SU-DHL-6 (cell line): Measurements from ENCODE around the gene FOXP3.

Source experiments
- H2AFZ ChIP-seq: fragments of 200-600 bp; sonication (generic); 2 replicates; pipeline ENCODE4 v1.6.1; 2014; ENCODE audit warnings: low read depth, mild to moderate bottlenecking, moderate library complexity, mixed read lengths, antibody characterized with exemption, low read length; ENCODE audit not compliant: severe bottlenecking
- H3F3A ChIP-seq: fragments of 200-600 bp; shearing (Covaris generic); 2 replicates; pipeline ENCODE4 v1.6.0; 2016; ENCODE audit warnings: antibody characterized with exemption, mild to moderate bottlenecking; ENCODE audit not compliant: insufficient read depth
- H3K27ac ChIP-seq: fragments of 200-600 bp; sonication (generic); 2 replicates; pipeline ENCODE4 v1.5.1; 2016; ENCODE audit warnings: low read depth, mild to moderate bottlenecking, low read length, moderate library complexity, mixed read lengths
- H3K27me3 ChIP-seq: fragments of 200-600 bp; sonication (generic), shearing (Covaris generic); 2 replicates; pipeline ENCODE4 v1.6.0; 2014; ENCODE audit warnings: mild to moderate bottlenecking, low read length
- H3K36me3 ChIP-seq: fragments of 200-600 bp; sonication (generic); 2 replicates; pipeline ENCODE4 v1.6.1; 2014; ENCODE audit warnings: mild to moderate bottlenecking, low read length, mixed read lengths
- H3K4me2 ChIP-seq: fragments of 300-600, 200-600 bp; shearing (Covaris generic), sonication (generic); 2 replicates; pipeline ENCODE4 v1.6.0; 2014; ENCODE audit warnings: low read length, low read depth, mild to moderate bottlenecking; ENCODE audit not compliant: poor library complexity, severe bottlenecking
- H3K4me3 ChIP-seq: fragments of 200-600 bp; sonication (generic); 2 replicates; pipeline ENCODE4 v1.5.1; 2014; ENCODE audit warnings: antibody characterized with exemption, low read length, mild to moderate bottlenecking, mixed read lengths; ENCODE audit not compliant: insufficient read depth, poor library complexity, severe bottlenecking
- H3K79me2 ChIP-seq: fragments of 200-600 bp; sonication (generic); 2 replicates; pipeline ENCODE4 v1.6.1; 2014; ENCODE audit warnings: mild to moderate bottlenecking, low read length, moderate library complexity; ENCODE audit not compliant: insufficient read depth
- H3K9ac ChIP-seq: fragments of 200-600 bp; sonication (generic); 2 replicates; pipeline ENCODE4 v1.7.0; 2014; ENCODE audit warnings: mild to moderate bottlenecking, low read length
- H3K9me2 ChIP-seq: fragments of 200-600 bp; sonication (generic); replicated peaks from 2 replicates; pipeline ENCODE4 v1.6.1; 2014; ENCODE audit warnings: low read length; ENCODE audit not compliant: insufficient read depth
- H3K9me3 ChIP-seq: fragments of 200-600 bp; sonication (generic); 2 replicates; pipeline ENCODE4 v1.6.1; 2014; ENCODE audit warnings: low read length, mixed read lengths; ENCODE audit not compliant: insufficient read depth
- H4K20me1 ChIP-seq: fragments of 200-600 bp; sonication (generic); 2 replicates; pipeline ENCODE4 v1.6.1; 2014; ENCODE audit warnings: low read depth, mild to moderate bottlenecking, antibody characterized with exemption, low read length, moderate library complexity, mixed read lengths
- EZH2phosphoT487 ChIP-seq: fragments of 200-600 bp; sonication (generic), shearing (Covaris generic); conservative IDR thresholded peaks from 2 replicates; pipeline ENCODE4 v1.6.1; 2018; ENCODE audit warnings: mild to moderate bottlenecking, antibody characterized with exemption, low read length, moderate library complexity, mixed read lengths
- TF ChIP-seq, protein P1 (sequence below): fragments of 200-600 bp; sonication (generic); IDR thresholded peaks from one replicate; pipeline ENCODE4 v1.5.1; 2017; ENCODE audit warnings: antibody characterized with exemption, mild to moderate bottlenecking, low read length, moderate library complexity; ENCODE audit not compliant: insufficient read depth, poor library complexity, severe bottlenecking

FOXP3 gene

DNA sequence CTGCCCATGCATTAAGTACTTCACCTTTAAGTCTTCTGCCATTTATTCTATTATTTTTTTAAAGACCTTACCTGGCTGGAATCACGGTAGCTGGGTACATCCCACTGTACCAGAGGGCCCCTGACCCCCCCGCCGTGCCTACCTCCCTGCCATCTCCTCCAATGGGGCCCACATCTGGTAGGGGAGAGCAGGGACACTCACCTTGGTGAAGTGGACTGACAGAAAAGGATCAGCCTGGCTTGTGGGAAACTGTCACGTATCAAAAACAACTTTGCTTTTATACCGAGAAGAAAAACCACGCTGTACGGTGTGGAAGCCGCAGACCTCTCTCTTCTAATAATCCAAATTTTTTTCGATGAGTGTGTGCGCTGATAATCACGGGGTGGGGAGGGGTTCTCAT is at the start of gene FOXP3:
Gene FOXP3, minus strand, starts transcription at position 251 of the 400 bp plus-strand sequence. CDS start 6,205 bp downstream, outside the sequence.
- Histone ChIP-seq H3K27me3 (no peaks in the 10 kb centered on the region), H3K4me2 (no peak within 1 kb of the TSS), H3K27ac (no peak within 1 kb of the TSS), H3K36me3 (no peaks in the 10 kb centered on the region), H2AFZ (no peak within 1 kb of the TSS), H3K9me3 (no peaks in the 10 kb centered on the region), H3K79me2 (no peaks in the 10 kb centered on the region), H3K4me3 (no peak within 1 kb of the TSS), H4K20me1 (no peaks in the 10 kb centered on the region), H3F3A (peaks cover 3% of the 10 kb centered on the region; the same call in 1 of the 2 replicates), H3K9ac (no peak within 1 kb of the TSS), H3K9me2 (no peaks in the 10 kb centered on the region)
- TF ChIP-seq, protein P1, sequence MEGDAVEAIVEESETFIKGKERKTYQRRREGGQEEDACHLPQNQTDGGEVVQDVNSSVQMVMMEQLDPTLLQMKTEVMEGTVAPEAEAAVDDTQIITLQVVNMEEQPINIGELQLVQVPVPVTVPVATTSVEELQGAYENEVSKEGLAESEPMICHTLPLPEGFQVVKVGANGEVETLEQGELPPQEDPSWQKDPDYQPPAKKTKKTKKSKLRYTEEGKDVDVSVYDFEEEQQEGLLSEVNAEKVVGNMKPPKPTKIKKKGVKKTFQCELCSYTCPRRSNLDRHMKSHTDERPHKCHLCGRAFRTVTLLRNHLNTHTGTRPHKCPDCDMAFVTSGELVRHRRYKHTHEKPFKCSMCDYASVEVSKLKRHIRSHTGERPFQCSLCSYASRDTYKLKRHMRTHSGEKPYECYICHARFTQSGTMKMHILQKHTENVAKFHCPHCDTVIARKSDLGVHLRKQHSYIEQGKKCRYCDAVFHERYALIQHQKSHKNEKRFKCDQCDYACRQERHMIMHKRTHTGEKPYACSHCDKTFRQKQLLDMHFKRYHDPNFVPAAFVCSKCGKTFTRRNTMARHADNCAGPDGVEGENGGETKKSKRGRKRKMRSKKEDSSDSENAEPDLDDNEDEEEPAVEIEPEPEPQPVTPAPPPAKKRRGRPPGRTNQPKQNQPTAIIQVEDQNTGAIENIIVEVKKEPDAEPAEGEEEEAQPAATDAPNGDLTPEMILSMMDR = no peak
- no peak for TF ChIP-seq EZH2phosphoT487

- Histone ChIP-seq H3K9me2 (no peaks in the 10 kb centered on the region), H3K27me3 (no peaks in the 10 kb centered on the region), H3K4me3 (no peak overlapping the region), H3K4me2 (no peak overlapping the region), H4K20me1 (no peaks in the 10 kb centered on the region), H3K9me3 (no peaks in the 10 kb centered on the region), H3K79me2 (no peaks in the 10 kb centered on the region), H3F3A (no peaks in the 10 kb centered on the region), H3K36me3 (no peaks in the 10 kb centered on the region), H2AFZ (no peak overlapping the region), H3K9ac (no peak overlapping the region), H3K27ac (no peak overlapping the region)
- TF ChIP-seq EZH2phosphoT487 = no peak
- TF ChIP-seq, protein P1 = no peak
Observed at GRCh38 chrX:49312176-49312575, 47.7 kb upstream of the FOXP3 start.

DNA sequence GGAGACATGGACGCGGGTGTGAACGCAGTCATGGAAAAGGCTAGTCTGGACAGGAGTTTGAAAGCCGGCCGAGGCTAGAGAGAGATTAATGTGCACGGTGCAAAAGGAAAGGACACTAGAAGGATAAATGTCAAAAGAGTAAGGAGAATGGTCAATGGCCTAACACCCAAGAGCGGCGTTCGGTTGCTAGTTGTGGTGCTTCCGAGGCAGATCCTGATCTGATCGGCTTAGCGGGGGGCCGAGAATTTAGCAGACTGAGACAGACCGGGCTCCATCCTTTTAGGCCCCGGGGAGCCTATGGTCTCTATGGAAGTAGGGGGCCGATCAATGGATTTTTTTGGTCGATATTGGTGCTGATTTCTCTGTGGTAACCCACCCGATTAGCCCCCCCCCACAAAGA is 45.9 kb upstream of the FOXP3 start:
- Histone ChIP-seq H3K27ac (no peak overlapping the region), H3F3A (no peaks in the 10 kb centered on the region), H3K36me3 (no peaks in the 10 kb centered on the region), H3K4me3 (no peak overlapping the region), H2AFZ (no peak overlapping the region), H3K27me3 (no peaks in the 10 kb centered on the region), H3K9ac (no peak overlapping the region), H4K20me1 (no peaks in the 10 kb centered on the region), H3K4me2 (no peak overlapping the region), H3K9me3 (no peaks in the 10 kb centered on the region), H3K9me2 (no peaks in the 10 kb centered on the region), H3K79me2 (no peaks in the 10 kb centered on the region)
- TF ChIP-seq, protein P1 = no peak
- TF ChIP-seq EZH2phosphoT487 = no peak
